Measurements from ENCODE around the gene MRPL28.

The MRPL28 gene

GRCh38 chr16:359067-359763, 11.1 kb downstream of the MRPL28 start:
- H3K4me3 ChIP-seq (ENCODE audit: control insufficient read depth, low read depth, low read length) = no peak overlapping the region
- TF ChIP-seq CTCF (IDR thresholded peaks at IDR 0.05; ENCODE audit: control insufficient read depth, insufficient read depth, low read depth, low read length, missing control alignments) = no peak
- DNase-seq (ENCODE audit: low read depth) = no peak

- no peak for TF ChIP-seq CTCF (IDR thresholded peaks at IDR 0.05; ENCODE audit: control insufficient read depth, insufficient read depth, low read depth, low read length, missing control alignments)
- H3K4me3 ChIP-seq (ENCODE audit: control insufficient read depth, low read depth, low read length) = no peak overlapping the region
- no peak for DNase-seq (ENCODE audit: low read depth)
Measured at GRCh38 chr16:356741-357140, 13.6 kb downstream of the MRPL28 start.

- no peak overlapping the region for H3K4me3 ChIP-seq (ENCODE audit: control insufficient read depth, low read depth, low read length)
- no peak for TF ChIP-seq CTCF (IDR thresholded peaks at IDR 0.05; ENCODE audit: control insufficient read depth, insufficient read depth, low read depth, low read length, missing control alignments)
- DNase-seq (ENCODE audit: low read depth) = no peak
Measured at GRCh38 chr16:354971-355461, 15.3 kb downstream of the MRPL28 start.

- TF ChIP-seq CTCF (IDR thresholded peaks at IDR 0.05; ENCODE audit: control insufficient read depth, insufficient read depth, low read depth, low read length, missing control alignments) = no peak
- DNase-seq (ENCODE audit: low read depth) = no peak
- H3K4me3 ChIP-seq (ENCODE audit: control insufficient read depth, low read depth, low read length) = no peak overlapping the region
Measured at GRCh38 chr16:354291-354881, 16.0 kb downstream of the MRPL28 start.

- DNase-seq (ENCODE audit: low read depth) = no peak
- TF ChIP-seq CTCF (IDR thresholded peaks at IDR 0.05; ENCODE audit: control insufficient read depth, insufficient read depth, low read depth, low read length, missing control alignments) = no peak
- H3K4me3 ChIP-seq (ENCODE audit: control insufficient read depth, low read depth, low read length) = no peak overlapping the region; the same call in none of the 2 replicates
Measured at GRCh38 chr16:353404-354290, 16.7 kb downstream of the MRPL28 start.

- DNase-seq (ENCODE audit: low read depth) = peak; percentile 37
- peak within 1 kb of the TSS; percentile 68 for H3K4me3 ChIP-seq (ENCODE audit: control insufficient read depth, low read depth, low read length)
- peak; percentile 39 for TF ChIP-seq CTCF (IDR thresholded peaks at IDR 0.05; ENCODE audit: control insufficient read depth, insufficient read depth, low read depth, low read length, missing control alignments)
Measured at GRCh38 chr16:352547-353403, 17.6 kb downstream of the MRPL28 start, which contains the start of gene AXIN1. TSS of gene AXIN1 (minus strand) at chr16:352723. CDS start at chr16:347025, 5,698 bp downstream.

Data from AG09309 (cell line).